Endometrium (tissue), 2 donors: ENCODE data around the gene PLBD2.

ENCODE experiments used
- FAIRE-seq: peaks from 2 replicates; lab custom pipeline; 2012; peaks lifted over from hg19 to GRCh38; lab: Jason Lieb, UNC
- donor health status: control.
- donor health status: control.

PLBD2 gene

GRCh38 chr12:113395119-113395518, 36.7 kb downstream of the PLBD2 start:
- no peak for FAIRE-seq

GRCh38 chr12:113396200-113396599, 37.8 kb downstream of the PLBD2 start:
- FAIRE-seq: no peak

- no peak for FAIRE-seq
Observed at GRCh38 chr12:113396828-113397496, 38.6 kb downstream of the PLBD2 start.

DNA sequence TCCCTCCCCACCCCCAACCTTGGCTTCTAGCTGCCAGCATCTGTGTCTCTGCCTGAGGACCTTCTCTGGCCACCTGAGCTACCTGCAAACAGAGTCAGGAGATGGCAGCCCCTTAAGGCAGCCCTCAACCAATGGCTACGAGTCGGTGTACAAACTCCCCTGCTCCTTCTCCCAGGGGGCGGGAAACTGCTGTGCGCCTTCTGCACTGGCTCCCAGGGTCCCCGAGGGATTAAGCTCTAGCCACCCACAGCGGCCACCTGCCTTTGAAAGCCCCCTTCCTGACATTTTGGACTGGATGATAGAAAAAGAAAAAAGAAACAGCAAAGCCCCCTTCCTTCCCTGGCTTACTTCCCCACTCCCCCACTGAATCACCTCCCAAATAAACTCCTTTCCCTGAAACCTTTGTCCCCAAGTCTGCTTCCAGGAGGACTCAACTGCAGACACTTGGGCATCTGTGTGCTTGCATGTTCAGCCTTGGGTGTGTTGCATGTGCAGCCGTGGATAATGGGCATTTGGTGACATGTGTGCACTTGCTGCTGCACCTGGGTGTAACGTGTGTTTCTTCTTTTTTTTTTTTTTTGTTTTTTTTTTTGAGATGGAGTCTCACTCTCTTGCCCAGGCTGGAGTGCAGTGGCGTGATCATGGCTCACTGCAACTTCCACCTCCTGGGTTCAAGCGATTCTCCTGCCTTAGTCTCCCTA, 39.3 kb downstream of the PLBD2 start:
- no peak for FAIRE-seq

DNA sequence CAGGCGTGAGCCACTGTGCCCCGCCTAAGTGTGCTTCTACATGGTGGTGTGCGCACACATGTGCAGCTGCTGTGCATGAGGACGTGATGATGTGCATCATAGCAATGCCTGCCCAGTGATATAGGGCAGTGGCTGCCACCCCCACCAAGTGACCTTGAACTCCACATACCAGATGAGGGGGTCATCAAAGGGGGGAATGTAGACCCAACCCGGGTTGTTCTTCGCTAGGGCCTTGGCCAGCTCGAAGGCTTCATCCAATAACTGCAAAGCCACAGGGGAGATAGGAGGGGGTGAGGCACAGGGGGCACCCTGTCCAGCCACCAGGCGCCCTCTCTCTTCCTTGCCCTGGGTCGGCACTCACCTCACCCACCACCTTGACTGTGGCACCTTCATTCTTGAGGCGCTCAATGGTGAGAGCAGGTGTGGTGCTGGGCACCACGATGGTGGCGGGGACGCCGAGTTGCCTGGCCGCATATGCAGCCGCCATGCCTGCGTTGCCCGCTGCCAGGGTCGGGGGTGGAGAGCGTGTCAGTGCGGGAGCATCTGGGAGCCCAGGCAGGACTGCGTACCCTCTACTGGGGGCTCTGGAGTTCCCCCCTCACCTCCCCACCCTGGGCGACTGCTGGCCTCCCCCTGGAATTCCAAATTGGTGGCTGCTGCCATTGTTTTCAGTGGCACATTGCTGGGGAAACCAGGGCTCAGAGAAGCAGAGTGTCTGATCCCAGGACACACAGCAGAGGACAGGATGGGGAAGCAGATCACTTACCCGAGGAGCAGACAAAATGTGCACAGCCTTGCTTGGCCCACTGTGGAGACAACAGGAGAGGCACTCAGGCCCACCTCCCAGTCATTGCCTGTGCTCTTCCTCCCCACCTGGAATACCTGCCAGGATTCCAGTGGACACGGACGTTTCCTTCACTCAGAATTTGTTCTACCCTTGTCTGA, 40.2 kb downstream of the PLBD2 start:
- FAIRE-seq: no peak

GRCh38 chr12:113399490-113399889, 41.1 kb downstream of the PLBD2 start:
- FAIRE-seq: no peak

GRCh38 chr12:113400362-113400761, 42.0 kb downstream of the PLBD2 start:
- FAIRE-seq: no peak

- FAIRE-seq: no peak
Observed at GRCh38 chr12:113401066-113402000, 42.9 kb downstream of the PLBD2 start.

DNA sequence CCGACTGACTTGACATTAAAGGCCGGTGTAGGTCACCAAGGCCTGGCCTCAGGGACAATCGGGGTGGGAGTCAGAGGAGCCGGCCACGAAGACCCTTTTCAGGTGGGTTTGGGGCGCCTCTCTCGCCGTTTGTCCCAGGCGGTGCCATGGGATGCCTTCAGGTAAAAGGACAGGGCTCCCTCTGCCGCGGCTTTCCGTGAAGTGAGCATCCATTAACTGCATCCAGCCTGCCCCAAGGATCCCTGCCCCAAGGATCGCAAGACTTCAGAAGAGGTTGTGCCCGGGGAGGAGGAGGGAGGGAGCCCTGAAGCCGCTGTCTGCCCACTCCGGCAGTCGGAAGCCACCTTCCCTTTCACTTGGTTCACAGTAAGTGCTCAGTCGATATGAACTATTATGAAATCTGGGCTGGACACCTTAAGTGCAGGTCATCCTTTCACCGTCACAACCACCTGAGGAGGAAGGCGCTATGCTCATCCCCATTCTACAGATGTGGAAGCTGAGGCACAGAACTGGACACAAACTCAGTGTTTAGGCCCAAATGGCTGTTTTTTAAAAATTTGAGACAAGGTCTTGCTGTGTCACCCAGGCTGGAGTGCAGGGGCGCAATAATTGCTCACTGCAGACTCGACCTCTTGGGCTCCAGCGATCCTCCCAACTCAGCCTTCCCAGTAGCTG, 44.3 kb downstream of the PLBD2 start:
- FAIRE-seq: no peak

GRCh38 chr12:113403435-113404415, 45.3 kb downstream of the PLBD2 start, which contains the start of gene SDS:
SDS (minus strand) TSS chr12:113403887; CDS start chr12:113399708, 4,179 bp downstream.
- no peak for FAIRE-seq

- no peak for FAIRE-seq
Observed at GRCh38 chr12:113405694-113406093, 47.3 kb downstream of the PLBD2 start.

- FAIRE-seq: no peak
Observed at GRCh38 chr12:113407931-113408600, 49.7 kb downstream of the PLBD2 start.

DNA sequence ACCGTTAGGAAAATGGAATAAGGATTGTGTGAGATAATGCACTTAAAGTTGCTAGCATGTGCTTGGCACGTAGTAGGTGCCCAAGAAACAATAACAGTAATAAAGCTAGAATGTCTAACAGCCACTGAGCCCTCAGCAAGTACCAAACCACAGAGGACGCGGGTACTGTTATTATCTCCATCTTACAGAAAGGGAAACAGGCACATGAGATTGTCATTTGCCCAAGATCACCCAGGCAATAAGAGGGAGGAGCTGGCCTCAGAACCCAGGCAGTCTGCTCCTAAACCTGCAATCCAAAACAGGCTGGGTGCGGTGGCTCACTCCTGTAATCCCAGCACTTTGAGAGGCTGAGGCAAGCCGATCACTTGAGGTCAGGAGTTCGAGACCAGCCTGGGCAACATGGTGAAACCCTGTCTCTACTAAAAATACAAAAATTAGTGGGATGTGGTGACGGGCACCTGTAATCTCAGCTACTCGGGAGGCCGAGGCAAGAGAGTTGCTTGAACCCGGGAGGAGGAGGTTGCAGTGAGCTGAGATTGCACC, 50.4 kb downstream of the PLBD2 start:
- no peak for FAIRE-seq

DNA sequence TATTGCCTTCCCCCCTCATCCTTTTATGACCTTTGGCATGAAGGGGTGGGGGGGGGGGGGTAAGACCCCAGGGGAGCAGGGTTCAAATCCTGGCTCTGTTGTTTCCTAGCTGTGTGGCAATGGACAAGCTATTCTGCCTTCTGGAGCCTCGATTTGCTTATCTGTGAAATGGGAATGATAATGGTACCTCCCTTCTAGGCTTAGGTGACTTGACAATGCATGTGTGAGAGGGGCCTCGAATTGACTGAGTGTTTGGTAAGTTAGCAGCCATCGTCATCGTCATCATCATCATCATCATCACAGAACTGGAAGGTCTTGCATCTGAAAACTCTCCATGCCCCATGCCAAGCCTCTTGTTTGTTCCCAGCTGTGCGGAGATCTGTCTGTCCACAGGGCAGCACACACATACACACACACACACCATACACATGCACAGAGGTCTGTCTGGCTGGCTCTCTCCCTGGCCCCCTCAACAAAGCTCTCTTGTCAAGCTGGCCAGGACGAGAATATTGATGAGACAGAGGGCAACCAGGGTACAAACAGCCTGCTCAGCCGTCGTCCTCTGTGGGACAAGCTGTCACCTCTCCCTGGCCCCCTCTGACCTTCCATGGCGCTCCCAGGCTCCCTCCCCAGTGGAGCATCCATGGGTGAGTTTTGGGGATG, 51.2 kb downstream of the PLBD2 start:
- FAIRE-seq: no peak

GRCh38 chr12:113413488-113413939, 55.1 kb downstream of the PLBD2 start:
- no peak for FAIRE-seq

DNA sequence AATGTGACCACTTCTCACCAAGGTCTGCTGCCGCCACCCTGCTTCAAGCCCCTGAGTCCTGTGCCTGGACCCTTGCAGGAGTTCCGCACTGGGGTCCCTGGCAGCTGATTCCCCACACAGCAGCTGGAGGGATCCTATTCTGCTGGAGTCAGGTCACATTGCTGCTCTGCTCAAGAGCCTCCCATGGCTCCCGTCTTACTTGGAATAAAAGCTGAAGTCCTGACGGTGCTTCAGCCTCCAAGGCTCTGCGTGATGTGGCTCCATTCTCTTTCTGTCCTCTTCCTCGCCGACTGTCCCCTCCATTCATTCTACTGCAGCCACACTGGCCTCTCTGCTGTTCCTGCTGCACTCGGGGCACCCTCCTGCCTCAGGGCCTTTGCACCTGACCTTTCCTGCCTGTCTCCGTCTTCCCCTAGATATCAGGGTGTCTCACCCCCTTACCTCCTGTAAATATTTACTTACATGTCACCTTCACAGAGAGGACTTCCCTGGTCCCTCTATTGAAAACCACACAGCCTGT, 56.2 kb downstream of the PLBD2 start:
- no peak for FAIRE-seq

GRCh38 chr12:113416091-113416754, 57.8 kb downstream of the PLBD2 start:
- no peak for FAIRE-seq
